ENCODE measurements around the gene MYCN. TPM values are rescaled to one million over a fixed set of nuclear protein-coding genes. Genes with fewer than 3 reads are reported as not detected.
A peak's percentile ranks its signal among the peaks of the same experiment; 100 is the strongest.

The MYCN gene
- total and polyA plus RNA-seq, 2 of the 8 experiments (the other 6 are each of a cell fraction or from before 2014, with no cell fraction given) = 87.8 to 137 TPM

DNA sequence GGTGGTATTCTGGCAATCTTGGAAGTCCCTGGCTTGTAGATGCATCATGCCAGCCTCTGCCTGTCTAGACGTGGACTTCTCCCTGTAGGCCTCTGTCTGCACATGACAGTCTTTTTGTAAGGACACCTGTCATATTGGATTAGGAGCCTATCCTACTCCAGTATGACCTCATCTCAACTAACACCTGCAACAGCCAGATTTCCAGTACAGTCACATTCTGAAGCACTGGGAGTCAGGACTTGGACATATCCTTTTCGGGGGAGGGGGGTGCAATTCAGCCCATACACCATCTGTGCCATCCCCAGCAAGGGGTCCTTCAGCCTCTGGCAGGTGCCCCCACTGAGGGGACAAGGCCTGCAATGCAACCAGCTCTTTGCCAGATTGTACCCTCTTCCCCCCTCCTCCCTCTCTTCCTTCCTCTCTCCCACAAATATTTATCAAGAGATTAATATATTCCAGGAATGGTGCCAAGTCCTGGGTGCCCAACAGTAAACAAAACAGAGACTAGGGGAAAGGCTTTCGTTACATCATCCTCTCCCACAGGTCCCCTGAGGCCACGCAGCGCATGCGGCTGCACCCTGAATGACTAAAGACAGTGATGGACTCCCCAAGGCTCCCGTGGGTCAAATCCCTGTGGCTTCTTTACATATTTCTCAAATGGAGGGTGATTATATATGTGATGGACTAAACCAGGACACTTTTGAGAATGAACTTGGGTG, 20.5 kb upstream of the MYCN start:
- Histone ChIP-seq H3K27me3 (replicated peaks in 1 of 4; ENCODE audit: control insufficient read depth in 3 of 4, extremely low read depth in 1 of 4, insufficient read depth in 3 of 4, low read length in 3 of 4) (no peaks in the 10 kb centered on the region), H4K91ac (replicated peaks; ENCODE audit: insufficient read length, low read length) (no peak overlapping the region), H3K56ac (replicated peaks; ENCODE audit: insufficient read length, low read depth, low read length) (no peak overlapping the region), H3K79me1 (ENCODE audit: low read depth, low read length) (no peaks in the 10 kb centered on the region), H3K4me3 (ENCODE audit: extremely low read depth in 1 of 4, insufficient read depth in 2 of 4, low read depth in 3 of 4, low read length in 4 of 4) (no peak overlapping the region), H3K23me2 (ENCODE audit: low read depth, low read length) (no peaks in the 10 kb centered on the region), H3K18ac (ENCODE audit: extremely low read depth, low read length) (no peak overlapping the region), H3K36me3 (ENCODE audit: control insufficient read depth in 2 of 4, insufficient read depth in 4 of 4, low read length in 3 of 4) (no peaks in the 10 kb centered on the region), H3K9ac (replicated peaks in 1 of 4; ENCODE audit: extremely low read depth in 1 of 4, low read depth in 3 of 4, low read length in 3 of 4) (no peak overlapping the region), H3K4me1 (replicated peaks in 1 of 4; ENCODE audit: control insufficient read depth in 3 of 4, insufficient read depth in 4 of 4, low read length in 3 of 4) (no peaks in the 10 kb centered on the region), H2BK12ac (ENCODE audit: low read depth, low read length) (no peak overlapping the region), H4K20me1 (replicated peaks in 1 of 2; ENCODE audit: control insufficient read depth in 1 of 2, insufficient read depth in 2 of 2, low read length in 2 of 2) (no peaks in the 10 kb centered on the region), H3K79me2 (ENCODE audit: control insufficient read depth in 1 of 2, insufficient read depth in 2 of 2, low read length in 2 of 2) (no peaks in the 10 kb centered on the region), H3K4me2 (ENCODE audit: insufficient read depth in 1 of 2, low read depth in 2 of 2, low read length in 2 of 2) (no peak overlapping the region), H3K23ac (ENCODE audit: insufficient read length) (no peak overlapping the region), H2BK5ac (ENCODE audit: low read depth, low read length) (no peak overlapping the region), H4K8ac (ENCODE audit: extremely low read depth, insufficient read depth, low read length) (no peak overlapping the region), H2BK20ac (ENCODE audit: low read length) (no peak overlapping the region), H2BK120ac (replicated peaks; ENCODE audit: low read depth, low read length) (no peak overlapping the region), H4K5ac (ENCODE audit: insufficient read length, low read depth, low read length) (no peak overlapping the region), H3K14ac (ENCODE audit: insufficient read length) (no peak overlapping the region), H3K27ac (ENCODE audit: low read depth, low read length) (no peak overlapping the region), H2AK5ac (ENCODE audit: low read depth, low read length) (no peak overlapping the region), H2BK15ac (ENCODE audit: low read length) (no peak overlapping the region), H3K4ac (replicated peaks; ENCODE audit: insufficient read length, low read depth, low read length) (no peak overlapping the region), H3K9me3 (ENCODE audit: insufficient read depth in 2 of 2, low read depth in 1 of 2, low read length in 1 of 2) (no peaks in the 10 kb centered on the region), H2AFZ (ENCODE audit: low read length) (0 out of 2 replicates have a peak overlapping the region, but pooled peaks have one; percentile 71)
- DNase-seq (ENCODE audit: low read depth in 1 of 2, low spot score in 2 of 2) = no peak
- FAIRE-seq = no peak
- ChIA-PET CTCF (ENCODE audit: partially characterized antibody) (interaction anchor here (0.6 to 0.9 kb wide), 2 partner anchors 10 to 196 kb away, joined by 3 read pairs; no protein-coding TSS in a partner anchor), POLR2A (ENCODE audit: partially characterized antibody) (no interaction called here)
- 83% methylated on average over 7 of the region's 7 CpGs; no CpG with 5 or more reads in 1 of the 2 experiments for WGBS, 2 experiments (ENCODE audit: extremely low coverage in 1 of 2, insufficient coverage in 1 of 2, insufficient read length in 1 of 2, insufficient replicate concordance in 2 of 2, low coverage in 1 of 2, low lambda C conversion rate in 2 of 2, missing lambda C conversion rate in 1 of 2)
- no peak for TF ChIP-seq SP1 (IDR thresholded peaks at IDR 0.05; ENCODE audit: low read depth, low read length)
- no peak for TF ChIP-seq BACH1 (IDR thresholded peaks at IDR 0.05; ENCODE audit: low read length)
- no peak for TF ChIP-seq SP2 (IDR thresholded peaks at IDR 0.05; ENCODE audit: low read length)
- no peak for TF ChIP-seq KDM1A (IDR thresholded peaks at IDR 0.05; ENCODE audit: borderline replicate concordance, low read length)
- TF ChIP-seq, protein P1, sequence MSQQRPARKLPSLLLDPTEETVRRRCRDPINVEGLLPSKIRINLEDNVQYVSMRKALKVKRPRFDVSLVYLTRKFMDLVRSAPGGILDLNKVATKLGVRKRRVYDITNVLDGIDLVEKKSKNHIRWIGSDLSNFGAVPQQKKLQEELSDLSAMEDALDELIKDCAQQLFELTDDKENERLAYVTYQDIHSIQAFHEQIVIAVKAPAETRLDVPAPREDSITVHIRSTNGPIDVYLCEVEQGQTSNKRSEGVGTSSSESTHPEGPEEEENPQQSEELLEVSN (IDR thresholded peaks at IDR 0.05) = no peak
- TF ChIP-seq TAF7 (optimal IDR thresholded peaks at IDR 0.05; ENCODE audit: borderline replicate concordance, low read depth, low read length) = no peak
- no peak for TF ChIP-seq RXRA (IDR thresholded peaks at IDR 0.05; ENCODE audit: insufficient read depth, low read depth, low read length)
- no peak for TF ChIP-seq HDAC6 (IDR thresholded peaks at IDR 0.05; ENCODE audit: low read depth, low read length)
- TF ChIP-seq, protein P2, sequence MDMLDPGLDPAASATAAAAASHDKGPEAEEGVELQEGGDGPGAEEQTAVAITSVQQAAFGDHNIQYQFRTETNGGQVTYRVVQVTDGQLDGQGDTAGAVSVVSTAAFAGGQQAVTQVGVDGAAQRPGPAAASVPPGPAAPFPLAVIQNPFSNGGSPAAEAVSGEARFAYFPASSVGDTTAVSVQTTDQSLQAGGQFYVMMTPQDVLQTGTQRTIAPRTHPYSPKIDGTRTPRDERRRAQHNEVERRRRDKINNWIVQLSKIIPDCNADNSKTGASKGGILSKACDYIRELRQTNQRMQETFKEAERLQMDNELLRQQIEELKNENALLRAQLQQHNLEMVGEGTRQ (IDR thresholded peaks at IDR 0.05; ENCODE audit: low read length) = no peak
- no peak for TF ChIP-seq EP300 (IDR thresholded peaks at IDR 0.05; ENCODE audit: borderline replicate concordance in 1 of 2, low read depth in 2 of 2, low read length in 2 of 2)
- TF ChIP-seq SRF (IDR thresholded peaks at IDR 0.05; ENCODE audit: low read depth, low read length) = no peak
